BE2C (cell line): ENCODE measurements around the gene NAV3.
A peak's percentile ranks its signal among the peaks of the same experiment; 100 is the strongest.
"Not testable (repeated sequence)": the region's sequence is repeated elsewhere in the genome, so short reads cannot be mapped to it uniquely, and the experiment has no call there.

Experiments used
- DNase-seq: peaks from one replicate; pipeline ENCODE4 v3.0.0-alpha.2; 2020
- H3K27me3 ChIP-seq: fragments of 250-450 bp; sonication (Bioruptor Pico); 2 replicates; pipeline ENCODE4 v1.5.1; 2020; ENCODE audit warnings: mild to moderate bottlenecking
- H3K36me3 ChIP-seq: fragments of 250-450 bp; sonication (Bioruptor Pico); 2 replicates; pipeline ENCODE4 v1.5.1; 2020; ENCODE audit warnings: mild to moderate bottlenecking
- H3K4me1 ChIP-seq: fragments of 250-450 bp; sonication (Bioruptor Pico); 2 replicates; pipeline ENCODE4 v1.5.1; 2020
- H3K4me3 ChIP-seq: 2 replicates; pipeline ENCODE4 v1.5.1; 2011; ENCODE audit warnings: low read depth, low read length
- H3K9me3 ChIP-seq: fragments of 250-450 bp; sonication (Bioruptor Pico); 2 replicates; pipeline ENCODE4 v1.5.1; 2020
- CTCF ChIP-seq: IDR thresholded peaks from 2 replicates; pipeline ENCODE4 v1.5.1; 2012; ENCODE audit warnings: mild to moderate bottlenecking, low read depth, low read length

The NAV3 gene

GRCh38 chr12:78101946-78102635, 271.4 kb downstream of the NAV3 start:
- peaks cover 24% of the 10 kb centered on the region for H3K27me3 ChIP-seq
- TF ChIP-seq CTCF = peak; percentile 15
- DNase-seq = no peak
- H3K4me3 ChIP-seq = no peak overlapping the region
- no peaks in the 10 kb centered on the region for H3K36me3 ChIP-seq
- H3K4me1 ChIP-seq = no peaks in the 10 kb centered on the region
- no peaks in the 10 kb centered on the region for H3K9me3 ChIP-seq

- not testable (repeated sequence) for H3K9me3 ChIP-seq, H3K4me3 ChIP-seq, H3K4me1 ChIP-seq, DNase-seq, H3K36me3 ChIP-seq
- H3K27me3 ChIP-seq = peaks cover 24% of the 10 kb centered on the region
Observed at GRCh38 chr12:78102801-78103200, 272.1 kb downstream of the NAV3 start.

- no peak overlapping the region for H3K4me3 ChIP-seq
- H3K36me3 ChIP-seq = no peaks in the 10 kb centered on the region
- no peak for TF ChIP-seq CTCF
- no peak for DNase-seq
- H3K27me3 ChIP-seq = no peaks in the 10 kb centered on the region
- no peaks in the 10 kb centered on the region for H3K9me3 ChIP-seq
- no peaks in the 10 kb centered on the region for H3K4me1 ChIP-seq
Observed at GRCh38 chr12:78115889-78116288, 285.2 kb downstream of the NAV3 start.

- no peak overlapping the region for H3K4me3 ChIP-seq
- H3K27me3 ChIP-seq = peaks cover 8% of the 10 kb centered on the region
- no peaks in the 10 kb centered on the region for H3K9me3 ChIP-seq
- no peaks in the 10 kb centered on the region for H3K36me3 ChIP-seq
- H3K4me1 ChIP-seq = no peaks in the 10 kb centered on the region
- TF ChIP-seq CTCF = peak; percentile 35
- no peak for DNase-seq
Observed at GRCh38 chr12:78118036-78118435, 287.3 kb downstream of the NAV3 start.

GRCh38 chr12:78118486-78118885, 287.8 kb downstream of the NAV3 start:
- Histone ChIP-seq H3K27me3 (peaks cover 10% of the 10 kb centered on the region), H3K4me3 (no peak overlapping the region), H3K4me1 (no peaks in the 10 kb centered on the region), H3K36me3 (no peaks in the 10 kb centered on the region), H3K9me3 (no peaks in the 10 kb centered on the region)
- TF ChIP-seq CTCF = no peak
- DNase-seq = no peak

- H3K4me1 ChIP-seq = no peaks in the 10 kb centered on the region
- H3K4me3 ChIP-seq = no peak overlapping the region
- DNase-seq = no peak
- no peaks in the 10 kb centered on the region for H3K9me3 ChIP-seq
- no peaks in the 10 kb centered on the region for H3K36me3 ChIP-seq
- peaks cover 19% of the 10 kb centered on the region for H3K27me3 ChIP-seq
- TF ChIP-seq CTCF = no peak
Observed at GRCh38 chr12:78119351-78119918, 288.7 kb downstream of the NAV3 start.
